Nephron progenitor cell (in vitro differentiated cells): ENCODE data around the gene APBA1.
"Not testable (repeated sequence)": the region's sequence is repeated elsewhere in the genome, so short reads cannot be mapped to it uniquely, and the experiment has no call there.

Source experiments
- DNase-seq: peaks from one replicate; pipeline ENCODE4 v3.0.0; 2021
- H3K27ac Mint-ChIP-seq: 2 replicates; pipeline ENCODE4 v1.8.0; 2021; ENCODE audit warnings: mild to moderate bottlenecking, moderate library complexity, mixed read lengths
- H3K27me3 Mint-ChIP-seq: 2 replicates; pipeline ENCODE4 v1.8.0; 2021; ENCODE audit warnings: mild to moderate bottlenecking, low read depth, mixed read lengths; ENCODE audit not compliant: poor library complexity
- H3K36me3 Mint-ChIP-seq: 2 replicates; pipeline ENCODE4 v1.8.0; 2021; ENCODE audit warnings: low read depth, mixed read lengths
- H3K4me1 Mint-ChIP-seq: 2 replicates; pipeline ENCODE4 v1.8.0; 2021; ENCODE audit warnings: mixed read lengths
- H3K4me3 Mint-ChIP-seq: 2 replicates; pipeline ENCODE4 v1.8.0; 2021; ENCODE audit warnings: mild to moderate bottlenecking, moderate library complexity, mixed read lengths
- H3K9me3 Mint-ChIP-seq: 2 replicates; pipeline ENCODE4 v1.8.0; 2021; ENCODE audit warnings: mild to moderate bottlenecking, moderate library complexity, mixed read lengths
- TF ChIP-seq, protein P1 (sequence below): fragments of 200-600 bp; sonication (generic); IDR thresholded peaks from 2 replicates; pipeline ENCODE4 v1.5.0; 2021; ENCODE audit warnings: antibody characterized with exemption

APBA1 gene

DNA sequence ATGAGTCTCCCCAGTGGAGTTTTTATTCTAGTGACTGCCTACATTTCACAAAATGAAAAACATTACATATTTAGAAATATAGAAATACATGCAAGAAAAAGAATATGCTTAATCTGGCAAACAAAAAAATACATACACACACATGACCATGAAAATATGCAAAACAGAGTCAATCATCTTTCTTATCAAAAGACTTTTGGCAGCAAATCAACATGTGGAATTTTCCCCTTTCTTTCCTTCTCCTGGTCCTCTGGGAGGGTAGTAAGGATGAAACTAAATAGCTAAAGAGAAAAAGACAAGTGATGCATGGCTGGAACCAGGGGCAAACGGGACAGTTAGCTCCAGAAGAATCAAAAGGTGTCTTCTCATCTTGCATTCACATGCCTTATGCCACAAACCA lies 69.4 kb downstream of the APBA1 start:
- no peaks in the 10 kb centered on the region for H3K36me3 Mint-ChIP-seq
- TF ChIP-seq, protein P1, sequence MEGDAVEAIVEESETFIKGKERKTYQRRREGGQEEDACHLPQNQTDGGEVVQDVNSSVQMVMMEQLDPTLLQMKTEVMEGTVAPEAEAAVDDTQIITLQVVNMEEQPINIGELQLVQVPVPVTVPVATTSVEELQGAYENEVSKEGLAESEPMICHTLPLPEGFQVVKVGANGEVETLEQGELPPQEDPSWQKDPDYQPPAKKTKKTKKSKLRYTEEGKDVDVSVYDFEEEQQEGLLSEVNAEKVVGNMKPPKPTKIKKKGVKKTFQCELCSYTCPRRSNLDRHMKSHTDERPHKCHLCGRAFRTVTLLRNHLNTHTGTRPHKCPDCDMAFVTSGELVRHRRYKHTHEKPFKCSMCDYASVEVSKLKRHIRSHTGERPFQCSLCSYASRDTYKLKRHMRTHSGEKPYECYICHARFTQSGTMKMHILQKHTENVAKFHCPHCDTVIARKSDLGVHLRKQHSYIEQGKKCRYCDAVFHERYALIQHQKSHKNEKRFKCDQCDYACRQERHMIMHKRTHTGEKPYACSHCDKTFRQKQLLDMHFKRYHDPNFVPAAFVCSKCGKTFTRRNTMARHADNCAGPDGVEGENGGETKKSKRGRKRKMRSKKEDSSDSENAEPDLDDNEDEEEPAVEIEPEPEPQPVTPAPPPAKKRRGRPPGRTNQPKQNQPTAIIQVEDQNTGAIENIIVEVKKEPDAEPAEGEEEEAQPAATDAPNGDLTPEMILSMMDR = no peak
- H3K27ac Mint-ChIP-seq = no peak overlapping the region
- DNase-seq = no peak
- H3K4me3 Mint-ChIP-seq = no peak overlapping the region
- no peaks in the 10 kb centered on the region for H3K4me1 Mint-ChIP-seq
- peaks cover 10% of the 10 kb centered on the region for H3K9me3 Mint-ChIP-seq
- H3K27me3 Mint-ChIP-seq = peaks cover 6% of the 10 kb centered on the region

DNA sequence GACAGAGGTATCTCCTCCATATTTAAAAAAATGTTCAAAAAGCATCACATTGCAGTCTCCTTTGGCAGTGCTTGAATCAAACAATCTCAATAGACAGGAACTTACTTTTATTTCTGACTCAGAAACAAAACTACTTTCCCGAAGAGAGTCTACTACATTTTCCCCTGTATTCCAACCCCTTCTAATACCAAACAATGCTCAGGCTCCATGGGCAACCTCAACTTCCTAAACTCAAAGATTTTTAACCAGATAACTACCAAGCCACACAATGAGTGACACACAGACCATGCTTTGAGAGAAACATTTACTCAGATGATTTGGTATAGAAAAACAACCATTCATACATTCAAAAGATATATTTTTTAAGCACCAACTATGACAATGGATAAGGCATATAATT lies 70.5 kb downstream of the APBA1 start:
- peaks cover 6% of the 10 kb centered on the region for H3K27me3 Mint-ChIP-seq
- H3K9me3 Mint-ChIP-seq = peaks cover 4% of the 10 kb centered on the region
- H3K4me3 Mint-ChIP-seq = no peak overlapping the region
- H3K4me1 Mint-ChIP-seq = no peaks in the 10 kb centered on the region
- TF ChIP-seq, protein P1 = no peak
- no peak overlapping the region for H3K27ac Mint-ChIP-seq
- H3K36me3 Mint-ChIP-seq = no peaks in the 10 kb centered on the region
- DNase-seq = no peak

DNA sequence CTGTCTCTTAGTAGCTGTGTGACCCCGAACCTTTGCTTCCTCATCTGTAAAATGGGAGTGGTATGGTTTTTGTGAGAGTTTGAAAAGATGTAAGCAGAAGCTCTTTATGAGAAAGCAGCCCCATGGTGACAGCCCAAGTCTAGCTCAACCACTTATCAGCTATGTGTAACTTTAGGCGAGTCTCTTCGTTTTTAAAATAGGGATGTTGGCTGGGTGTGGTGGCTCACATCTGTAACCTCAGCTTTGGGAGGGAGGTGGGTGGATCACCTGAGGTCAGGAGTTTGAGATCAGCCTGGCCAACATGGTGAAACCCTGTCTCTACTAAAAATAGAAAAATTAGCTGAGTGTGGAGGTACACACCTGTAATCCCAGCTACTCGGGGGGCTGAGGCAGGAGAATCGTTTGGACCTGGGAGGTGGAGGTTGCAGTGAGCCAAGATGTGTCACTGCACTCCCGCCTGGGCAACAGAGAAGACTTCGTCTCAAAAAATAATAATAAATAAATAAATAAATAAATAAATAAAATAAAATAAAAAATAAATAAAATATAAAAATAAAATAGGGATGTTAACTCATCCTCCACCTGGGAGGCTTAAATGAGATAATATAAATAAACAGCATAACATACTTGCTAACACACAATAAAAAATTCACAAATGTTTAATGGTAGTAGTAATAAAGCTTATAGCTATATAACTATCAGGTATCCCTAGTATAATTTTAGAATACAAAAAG lies 71.7 kb downstream of the APBA1 start:
- no peaks in the 10 kb centered on the region for H3K4me1 Mint-ChIP-seq
- TF ChIP-seq, protein P1 = no peak
- DNase-seq = no peak
- no peaks in the 10 kb centered on the region for H3K9me3 Mint-ChIP-seq
- no peak overlapping the region for H3K4me3 Mint-ChIP-seq
- no peak overlapping the region for H3K27ac Mint-ChIP-seq
- H3K36me3 Mint-ChIP-seq = no peaks in the 10 kb centered on the region
- peaks cover 6% of the 10 kb centered on the region for H3K27me3 Mint-ChIP-seq

DNA sequence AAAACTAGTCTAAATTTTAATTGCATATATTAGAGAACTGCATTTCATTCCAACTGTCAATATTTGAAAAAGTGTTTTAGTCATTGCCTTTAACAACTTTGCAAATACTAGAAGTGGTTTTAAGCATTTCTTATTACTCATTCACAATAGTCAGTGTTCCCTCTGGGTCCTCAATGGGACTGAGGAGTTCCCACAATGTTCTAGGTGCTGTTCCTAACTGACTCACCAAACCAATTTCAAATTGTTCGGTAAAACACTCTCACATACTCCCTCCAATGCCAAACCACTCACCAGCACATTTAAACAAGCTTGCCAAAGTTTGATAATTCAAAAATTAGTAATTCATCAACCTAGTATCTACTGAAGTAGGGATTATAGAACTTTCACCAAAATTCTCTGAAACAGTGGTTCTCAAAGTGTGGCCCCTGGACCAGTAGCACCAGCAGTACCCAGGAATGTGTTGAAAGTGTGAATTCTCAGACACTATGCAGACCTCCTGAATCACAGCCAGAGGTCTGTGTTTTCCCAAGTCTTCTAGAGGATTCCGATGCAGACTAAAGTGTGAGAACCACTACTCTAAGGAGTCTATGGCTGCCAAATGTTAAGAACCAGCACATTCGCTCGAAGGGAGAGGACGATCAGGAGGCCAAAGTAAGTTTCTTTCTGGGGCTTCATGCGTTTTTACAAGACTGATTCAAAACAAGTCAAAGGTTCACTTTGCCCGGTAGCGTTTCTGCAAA lies 72.8 kb downstream of the APBA1 start:
- no peaks in the 10 kb centered on the region for H3K36me3 Mint-ChIP-seq
- peaks cover 6% of the 10 kb centered on the region for H3K27me3 Mint-ChIP-seq
- DNase-seq = no peak

DNA sequence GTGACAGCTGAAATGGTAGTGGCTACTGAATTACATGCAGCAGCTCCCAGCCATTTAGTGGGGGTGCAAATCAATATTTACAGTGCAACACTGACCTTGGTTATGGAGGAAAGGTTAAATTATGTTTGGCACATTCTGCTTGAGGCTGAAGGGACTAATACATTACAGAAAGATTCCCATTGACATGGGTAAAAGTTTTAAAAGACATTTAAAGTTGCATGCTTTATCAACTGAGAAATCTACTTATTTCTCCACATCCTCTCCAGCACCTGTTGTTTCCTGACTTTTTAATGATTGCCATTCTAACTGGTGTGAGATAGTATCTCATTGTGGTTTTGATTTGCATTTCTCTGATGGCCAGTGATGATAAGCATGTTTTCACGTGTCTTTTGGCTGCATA lies 75.3 kb downstream of the APBA1 start:
- H3K27ac Mint-ChIP-seq, H3K27me3 Mint-ChIP-seq, H3K9me3 Mint-ChIP-seq, H3K4me3 Mint-ChIP-seq, H3K36me3 Mint-ChIP-seq, DNase-seq, H3K4me1 Mint-ChIP-seq: not testable (repeated sequence)

More for the DNA sequence above, 72.8 kb downstream of the APBA1 start:
- Mint-ChIP-seq H3K9me3 (no peaks in the 10 kb centered on the region), H3K4me3 (no peak overlapping the region), H3K27ac (no peak overlapping the region), H3K4me1 (no peaks in the 10 kb centered on the region)
- TF ChIP-seq, protein P1 = no peak

DNA sequence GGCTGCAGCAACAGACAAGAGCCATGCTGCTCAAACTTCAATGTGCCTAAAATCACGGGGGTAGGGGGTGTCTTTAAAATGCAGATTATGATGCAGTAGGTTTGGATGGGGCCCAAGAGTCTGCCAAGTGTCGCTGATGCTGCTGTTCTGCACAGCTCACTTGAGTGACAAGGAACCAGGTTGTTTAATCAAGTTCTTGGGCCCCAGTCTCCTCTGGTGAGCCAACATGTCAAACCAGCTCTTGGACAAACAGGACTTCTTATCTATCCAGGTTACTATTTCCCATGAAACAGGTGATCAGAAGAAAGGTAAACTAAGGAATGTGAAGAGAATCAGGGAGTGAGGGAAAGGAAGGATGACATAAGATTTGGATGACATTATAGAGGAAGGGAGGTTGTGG lies 78.0 kb downstream of the APBA1 start:
- no peak overlapping the region for H3K4me3 Mint-ChIP-seq
- no peaks in the 10 kb centered on the region for H3K36me3 Mint-ChIP-seq

More for the DNA sequence above, 78.0 kb downstream of the APBA1 start:
- H3K27ac Mint-ChIP-seq = no peak overlapping the region
- no peaks in the 10 kb centered on the region for H3K9me3 Mint-ChIP-seq
- peaks cover 16% of the 10 kb centered on the region for H3K27me3 Mint-ChIP-seq
- DNase-seq = no peak
- TF ChIP-seq, protein P1 = no peak
- H3K4me1 Mint-ChIP-seq = no peaks in the 10 kb centered on the region
